AML-193 (cell line): ENCODE data around the gene POMT1.

ENCODE experiments used
- DNase-seq, 2 experiments: peaks; one replicate each; lab custom pipeline; 2025; lab: John Stamatoyannopoulos, UW

Gene POMT1

DNA sequence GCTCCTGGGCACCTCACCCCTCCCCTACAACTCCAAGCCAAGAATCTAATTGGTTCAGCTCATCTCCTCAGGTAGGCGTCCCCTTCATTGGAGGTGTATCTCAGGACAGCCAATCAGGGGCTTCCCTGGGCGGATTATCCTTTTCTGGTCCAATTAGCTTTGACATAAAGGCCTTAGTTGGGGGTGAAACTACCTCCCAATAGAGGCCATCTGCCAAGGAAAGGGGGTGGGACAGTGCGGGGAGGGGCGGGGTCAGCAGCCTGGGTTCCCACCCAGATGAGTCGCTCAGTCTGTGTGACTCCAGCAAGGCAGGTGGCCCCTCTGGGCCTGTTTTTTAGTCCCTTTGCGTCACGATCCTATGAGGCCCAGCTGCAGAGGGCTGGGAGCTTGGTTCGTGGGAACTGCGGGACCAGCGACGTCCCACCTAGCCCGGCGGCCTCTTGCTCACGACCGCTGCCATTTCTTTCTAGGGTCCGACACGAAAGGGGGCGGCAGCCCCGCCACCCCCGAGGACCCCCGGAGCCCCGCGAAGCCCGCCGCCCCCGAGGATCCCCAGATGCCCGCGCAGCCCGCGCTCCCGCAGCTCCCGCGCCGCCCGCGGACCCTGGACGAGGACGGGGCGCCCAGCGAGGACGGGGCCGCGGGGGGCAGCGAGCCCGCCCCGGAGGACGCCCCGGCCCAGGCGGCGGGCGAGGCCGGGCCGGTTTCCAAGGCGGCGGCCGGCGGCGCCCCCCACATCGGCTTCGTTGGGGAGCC is 51.5 kb downstream of the POMT1 start:
- no peak for DNase-seq

DNA sequence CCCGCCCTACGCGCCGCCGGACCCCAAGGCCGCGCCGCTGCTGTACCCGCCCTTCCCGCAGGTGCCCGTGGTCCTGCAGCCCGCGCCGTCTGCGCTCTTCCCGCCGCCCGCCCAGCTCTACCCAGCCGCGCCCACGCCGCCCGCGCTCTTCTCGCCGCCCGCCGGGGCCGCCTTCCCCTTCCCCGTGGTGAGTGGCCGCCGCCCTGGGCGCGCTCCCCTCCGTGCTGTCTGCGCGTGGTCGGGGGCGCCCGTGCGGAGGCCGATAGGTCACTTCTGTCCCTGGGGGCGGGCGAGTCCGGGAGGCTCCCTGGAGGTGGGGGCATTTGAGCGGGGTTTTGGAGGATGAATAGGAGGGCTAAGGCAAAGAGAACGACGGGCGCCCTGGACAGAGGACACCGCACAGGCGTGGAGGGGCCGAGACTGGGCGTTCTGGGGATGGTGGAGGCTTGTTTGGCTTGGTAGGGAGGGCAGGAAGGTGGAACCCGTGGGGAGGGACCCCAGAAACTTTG is 52.2 kb downstream of the POMT1 start:
- DNase-seq: no peak

DNA sequence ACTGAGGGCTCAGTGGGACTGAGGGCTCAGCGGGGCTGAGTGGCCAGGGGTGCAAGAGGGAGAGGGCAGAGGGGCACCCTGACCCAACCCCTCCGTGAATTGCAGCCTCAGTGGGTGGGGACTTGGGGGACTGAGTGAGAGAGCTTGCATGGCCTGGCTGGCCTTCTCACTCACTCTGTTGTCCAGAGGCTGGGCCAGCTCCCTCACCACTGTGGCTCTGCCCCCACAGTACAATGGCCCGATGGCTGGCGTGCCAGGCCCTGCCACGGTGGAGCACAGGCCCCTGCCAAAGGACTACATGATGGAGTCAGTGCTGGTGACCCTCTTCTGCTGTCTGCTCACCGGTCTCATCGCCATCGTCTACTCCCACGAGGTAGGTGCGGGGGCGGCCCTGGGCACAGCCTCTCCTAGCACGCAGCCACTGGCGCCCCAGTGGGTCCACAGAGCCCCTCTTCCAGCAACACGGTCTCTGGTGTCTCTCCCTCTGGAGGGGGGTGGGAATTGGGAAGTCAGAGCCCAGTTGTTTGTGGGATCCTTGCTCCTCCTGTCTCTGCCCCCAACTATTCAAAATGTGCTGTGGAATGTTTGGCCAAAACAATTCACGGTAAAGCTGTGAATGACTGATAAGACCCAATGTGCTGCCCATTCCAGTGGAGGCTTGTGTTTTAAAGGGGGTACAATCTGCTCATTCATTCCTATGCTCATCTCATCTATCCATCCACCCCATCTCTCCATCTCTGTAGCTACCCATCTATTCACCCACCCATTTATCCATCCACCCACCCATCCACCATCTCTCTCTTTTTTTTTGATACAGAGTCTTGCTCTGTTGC is 53.3 kb downstream of the POMT1 start:
- DNase-seq: no peak

DNA sequence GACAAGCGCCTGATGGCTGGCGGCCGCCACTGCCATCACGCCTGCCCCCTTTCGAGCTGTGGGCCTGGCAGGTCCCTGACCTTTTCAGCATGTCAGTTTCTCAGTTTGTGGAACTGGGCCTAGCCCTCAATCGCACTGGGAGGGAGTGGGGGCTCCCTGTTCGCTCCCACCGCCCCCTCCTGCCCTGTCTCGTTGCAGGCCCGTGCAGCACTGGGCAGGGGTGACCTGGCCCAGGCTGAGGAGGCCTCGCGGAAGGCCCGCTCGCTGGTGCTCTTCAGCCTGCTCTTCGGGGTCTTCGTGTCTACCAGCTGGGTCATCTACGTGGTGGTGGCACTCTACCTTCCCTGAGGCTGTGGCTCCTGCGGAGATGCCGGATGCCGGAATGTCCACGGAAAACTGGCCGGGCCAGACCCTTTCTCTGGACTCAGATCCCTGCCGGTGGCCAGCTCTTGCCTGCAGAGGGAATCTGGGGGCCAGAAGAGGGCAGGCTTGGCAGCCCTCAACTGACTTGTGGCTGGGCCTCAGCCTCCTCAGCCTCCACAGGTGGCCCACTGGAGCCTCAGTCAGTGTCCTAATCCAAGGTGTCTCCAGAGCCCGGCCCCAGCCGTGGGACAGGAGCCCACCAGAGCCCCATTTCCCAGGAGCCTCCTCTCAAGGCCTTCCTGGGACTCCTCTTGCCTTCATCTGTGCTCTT is 55.3 kb downstream of the POMT1 start:
- no peak for DNase-seq

DNA sequence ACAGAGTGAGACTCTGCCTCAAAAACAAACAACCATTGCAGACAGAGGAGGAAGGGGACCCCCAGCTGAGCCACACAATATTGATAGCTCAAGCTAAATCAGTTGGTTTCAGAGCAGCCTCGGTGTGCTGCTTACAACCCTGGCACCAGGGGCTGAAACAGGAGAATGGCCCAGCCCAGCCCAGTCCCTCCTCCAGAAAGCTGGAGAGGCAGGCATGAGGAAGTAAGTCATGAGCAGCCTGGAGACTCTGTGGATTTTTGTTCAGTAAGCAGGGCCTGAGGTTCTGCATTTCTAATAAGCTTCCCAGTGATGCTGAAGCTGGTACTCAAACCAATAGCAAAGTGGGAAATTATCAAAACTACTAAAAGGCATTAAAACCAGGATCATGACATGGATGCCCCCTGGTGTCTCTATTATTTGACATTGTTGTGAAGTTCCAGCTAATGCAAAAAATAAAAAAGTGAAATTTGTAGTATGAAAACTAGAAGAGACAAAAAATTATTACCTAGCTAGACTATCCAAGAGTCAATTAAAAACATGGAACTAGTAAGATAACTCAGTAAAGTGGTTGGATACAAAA is 56.8 kb downstream of the POMT1 start:
- DNase-seq: no peak

DNA sequence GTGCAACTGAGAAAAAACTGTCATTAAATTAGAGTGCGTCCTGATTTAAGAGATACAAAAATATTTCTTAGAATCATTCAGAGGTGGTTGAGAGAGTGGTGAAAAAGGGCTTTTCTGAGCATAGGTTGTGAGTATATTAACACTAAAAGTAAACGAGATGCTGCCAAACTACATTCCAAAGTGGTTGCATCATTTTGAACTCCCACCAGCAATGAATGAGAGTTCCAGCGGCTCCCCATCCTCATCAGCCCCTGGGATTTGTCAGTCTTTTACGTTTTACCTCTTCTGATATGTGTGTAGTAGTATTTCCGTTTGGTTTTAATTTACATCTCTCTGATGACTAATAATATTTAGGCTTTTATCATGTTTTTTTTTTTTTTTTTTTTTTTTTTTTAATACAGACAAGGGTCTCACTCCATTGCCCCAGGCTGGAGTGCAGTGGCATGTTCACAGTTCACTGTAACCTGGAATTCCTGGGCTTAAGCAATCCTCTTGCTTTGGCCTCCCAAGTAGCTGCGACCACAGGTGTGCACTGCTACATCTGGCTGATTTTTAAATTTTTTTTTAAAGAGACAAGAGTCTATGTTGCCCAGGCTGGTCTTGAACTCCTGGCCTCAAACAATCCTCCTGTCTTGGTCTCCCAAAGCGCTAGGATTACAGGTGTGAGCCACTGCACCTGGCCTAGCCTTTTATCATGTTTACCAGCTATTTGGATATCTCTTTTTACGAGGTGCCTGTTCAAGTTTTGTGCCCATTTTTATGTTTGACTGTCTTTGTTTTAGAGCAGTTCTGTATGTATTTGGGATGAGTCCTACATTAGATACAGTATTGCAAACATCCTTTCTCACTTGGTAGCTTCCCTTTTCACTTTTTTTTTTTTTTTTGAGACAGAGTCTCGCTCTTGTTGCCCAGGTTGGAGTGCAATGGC is 59.6 kb downstream of the POMT1 start:
- DNase-seq: no peak

DNA sequence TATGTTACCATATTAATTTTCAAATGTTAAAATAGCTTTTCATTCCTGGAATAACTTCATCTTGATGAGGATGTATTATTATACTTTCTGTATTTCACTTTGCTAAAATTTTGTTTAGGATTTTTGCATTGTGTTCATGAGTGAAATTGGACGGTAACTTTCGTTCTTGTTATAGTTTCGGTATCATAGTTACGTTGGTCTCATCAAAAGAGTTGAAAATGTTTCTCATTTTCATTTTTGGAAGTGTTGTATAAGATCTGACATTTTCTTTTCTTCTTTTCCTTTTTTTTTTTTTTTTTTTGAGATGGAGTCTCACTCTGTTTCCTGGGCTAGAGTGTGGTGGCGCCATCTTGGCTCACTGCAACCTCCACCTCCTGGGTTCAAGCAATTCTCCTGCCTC is 62.7 kb downstream of the POMT1 start:
- no peak for DNase-seq

DNA sequence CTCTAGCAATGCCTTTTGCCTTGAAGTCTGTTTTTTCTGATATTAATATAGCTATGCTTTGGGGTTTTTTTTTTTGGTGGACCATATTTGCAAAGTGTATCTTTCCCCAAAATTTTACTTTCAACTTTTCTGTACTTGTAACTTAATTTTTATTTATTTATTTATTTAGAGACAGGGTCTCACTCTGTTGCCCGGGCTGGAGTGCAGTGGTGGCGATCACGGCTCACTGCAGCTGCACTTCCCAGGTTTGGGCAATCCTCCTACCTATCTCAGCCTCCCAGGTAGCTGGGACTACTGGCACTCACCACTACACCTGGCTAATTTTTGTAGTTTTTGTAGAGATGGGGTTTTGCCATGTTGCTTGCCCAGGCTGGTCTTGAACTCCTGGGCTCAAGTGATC is 63.4 kb downstream of the POMT1 start:
- DNase-seq: no peak

DNA sequence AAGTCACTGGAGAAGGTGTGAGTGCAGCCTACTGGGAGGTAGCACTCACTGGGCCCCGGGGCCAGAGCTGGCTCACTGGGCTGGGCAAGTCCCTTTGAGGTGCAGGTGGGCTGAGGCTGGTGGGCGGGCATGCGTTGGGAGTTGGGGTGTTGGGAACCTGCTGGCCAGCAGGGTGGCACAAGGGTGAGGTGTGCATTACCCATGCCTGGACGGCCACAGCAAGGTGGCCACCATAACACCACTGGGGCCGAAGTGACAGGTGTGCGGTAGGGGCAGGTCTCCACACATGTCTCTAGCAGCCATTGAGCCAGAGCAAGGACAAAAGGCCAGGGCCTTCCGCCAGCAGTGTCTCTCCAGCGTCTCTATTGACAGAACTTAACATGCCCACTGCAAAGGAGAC is 65.2 kb downstream of the POMT1 start:
- no peak for DNase-seq
